Stimulated activated CD4-positive, alpha-beta T cell treated with anti-CD3 and anti-CD28 coated beads, TNF-alpha, amount 100 ng/mL, for 1 hour (primary cell): ENCODE data around the gene C19orf12.

Experiments
- DNase-seq, 3 donors: peaks; one replicate each; pipeline ENCODE4 v3.0.0-alpha.2; 2020; ENCODE audit warnings: low read depth in 3 of 3, low spot score in 1 of 3

Gene C19orf12

GRCh38 chr19:29664753-29665214, 50.3 kb downstream of the C19orf12 start:
- no peak for DNase-seq

GRCh38 chr19:29663861-29664752, 51.0 kb downstream of the C19orf12 start:
- no peak for DNase-seq

GRCh38 chr19:29662604-29663404, 52.3 kb downstream of the C19orf12 start:
- DNase-seq: no peak

GRCh38 chr19:29662278-29662603, 52.8 kb downstream of the C19orf12 start:
- no peak for DNase-seq

- DNase-seq: no peak
Measured at GRCh38 chr19:29660835-29661234, 54.2 kb downstream of the C19orf12 start.

- DNase-seq: no peak
Measured at GRCh38 chr19:29658221-29658991, 56.7 kb downstream of the C19orf12 start.

GRCh38 chr19:29655648-29656335, 59.3 kb downstream of the C19orf12 start:
- no peak for DNase-seq

- DNase-seq: no peak
Measured at GRCh38 chr19:29653398-29653797, 61.7 kb downstream of the C19orf12 start.

- DNase-seq: no peak
Measured at GRCh38 chr19:29651622-29652394, 63.3 kb downstream of the C19orf12 start.

GRCh38 chr19:29650772-29651387, 64.2 kb downstream of the C19orf12 start:
- DNase-seq: no peak
